A673 (cell line): Measurements from ENCODE around the gene TMEM130. TPM values are rescaled to one million over a fixed set of nuclear protein-coding genes. Genes with fewer than 3 reads are reported as not detected.
A peak's percentile ranks its signal among the peaks of the same experiment; 100 is the strongest.

Experiments used
- BruUV-seq: library from RNA; stranded (reverse); fragments of 400-500 nt; replicated peaks from 2 replicates; lab custom pipeline; 2021; lab: Mats Ljungman, UMichigan
- CTCF ChIA-PET: fragments of 300-600 bp; sonication (Branson Sonifier 250); formaldehyde crosslinking; loops from one replicate; lab custom pipeline; 2022; ENCODE audit warnings: antibody characterized with exemption; lab: Charles Lee
- POLR2A ChIA-PET: fragments of 300-600 bp; sonication (Branson Sonifier 250); formaldehyde crosslinking; loops from one replicate; lab custom pipeline; 2022; ENCODE audit warnings: antibody characterized with exemption; ENCODE audit not compliant: low non-redundant PET; lab: Charles Lee
- DNase-seq: peaks from one replicate; pipeline ENCODE4 v3.0.0-alpha.2; 2015; ENCODE audit warnings: low spot score
- H3K27ac ChIP-seq: fragments of 200-600 bp; sonication (generic); 2 replicates; pipeline ENCODE4 v1.5.1; 2016; ENCODE audit warnings: mixed run types, low read depth, mild to moderate bottlenecking, mixed read lengths, antibody characterized with exemption, low read length; ENCODE audit not compliant: poor library complexity, severe bottlenecking
- H3K27me3 ChIP-seq: fragments of 200-600 bp; sonication (generic); replicated peaks from 2 replicates; pipeline ENCODE4 v1.6.1; 2017; ENCODE audit warnings: mixed run types, low read depth, mild to moderate bottlenecking, mixed read lengths, antibody characterized with exemption, low read length; ENCODE audit not compliant: insufficient read depth, poor library complexity
- H3K36me3 ChIP-seq: fragments of 200-600 bp; sonication (generic); 2 replicates; pipeline ENCODE4 v1.6.1; 2016; ENCODE audit warnings: mixed run types, mild to moderate bottlenecking, mixed read lengths, antibody characterized with exemption, low read length; ENCODE audit not compliant: insufficient read depth, poor library complexity, severe bottlenecking
- H3K4me1 ChIP-seq: fragments of 200-600 bp; sonication (generic); 2 replicates; pipeline ENCODE4 v1.6.1; 2017; ENCODE audit warnings: mixed run types, mild to moderate bottlenecking, mixed read lengths, antibody characterized with exemption, low read length; ENCODE audit not compliant: insufficient read depth, poor library complexity, severe bottlenecking
- H3K4me3 ChIP-seq: fragments of 200-600 bp; sonication (generic); 2 replicates; pipeline ENCODE4 v1.5.1; 2016; ENCODE audit warnings: low read depth, mixed run types, mild to moderate bottlenecking, mixed read lengths, low read length; ENCODE audit not compliant: poor library complexity, severe bottlenecking
- H3K9me3 ChIP-seq: fragments of 200-600 bp; sonication (generic); 2 replicates; pipeline ENCODE4 v1.6.1; 2016; ENCODE audit warnings: mixed run types, low read depth, mild to moderate bottlenecking, mixed read lengths, antibody characterized with exemption, low read length; ENCODE audit not compliant: poor library complexity, severe bottlenecking
- EZH2 ChIP-seq: fragments of 200-600 bp; sonication (generic); IDR thresholded peaks from 2 replicates; pipeline ENCODE4 v1.6.1; 2017; ENCODE audit warnings: borderline replicate concordance, low read depth, mild to moderate bottlenecking, mixed read lengths, antibody characterized with exemption, low read length; ENCODE audit not compliant: poor library complexity, severe bottlenecking
- intact Hi-C: fragments of 100-400 bp; cut with micrococcal nuclease; formaldehyde crosslinking; loops from one replicate; pipeline ENCODE4 v1.10.0; 2022; ENCODE audit not compliant: unreplicated experiment
- total RNA-seq: library from RNA; stranded (reverse); gene quantifications from 2 replicates; pipeline ENCODE4 v1.2.3, GENCODE V29; 2021
- TF ChIP-seq, protein P1 (sequence below): fragments of 300-800, 200-600 bp; sonication (generic); conservative IDR thresholded peaks from 2 replicates; pipeline ENCODE4 v1.5.1; 2017; ENCODE audit warnings: low read depth, mild to moderate bottlenecking, antibody characterized with exemption, low read length, moderate library complexity, mixed read lengths

The TMEM130 gene
- total RNA-seq, 1 experiment from 2014 or later, result not detected

DNA sequence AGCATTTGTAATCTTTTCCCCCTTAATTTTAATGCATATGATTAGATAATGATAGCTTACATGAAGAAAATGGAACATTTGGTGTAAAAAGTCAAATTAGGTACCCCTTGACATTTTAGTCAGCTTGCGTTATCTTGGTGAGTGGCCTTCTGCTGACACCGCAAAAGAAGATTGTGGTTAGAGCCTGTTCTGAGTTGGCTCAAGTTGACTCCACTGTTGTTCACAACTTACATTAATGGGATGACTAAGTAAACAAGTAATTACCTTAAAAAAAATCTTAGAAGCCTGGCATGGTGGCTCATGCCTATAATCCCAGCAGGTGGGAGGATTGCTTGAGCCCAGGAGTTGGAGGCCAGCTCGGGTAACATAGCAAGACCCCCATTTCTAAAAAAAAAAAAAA is 32.7 kb upstream of the TMEM130 start:
- Histone ChIP-seq H3K4me1 (no peaks in the 10 kb centered on the region), H3K4me3 (no peak overlapping the region), H3K27ac (no peak overlapping the region), H3K9me3 (no peaks in the 10 kb centered on the region), H3K36me3 (peaks cover 86% of the 10 kb centered on the region), H3K27me3 (no peaks in the 10 kb centered on the region)
- no TSS peak for BruUV-seq
- TF ChIP-seq, protein P1, sequence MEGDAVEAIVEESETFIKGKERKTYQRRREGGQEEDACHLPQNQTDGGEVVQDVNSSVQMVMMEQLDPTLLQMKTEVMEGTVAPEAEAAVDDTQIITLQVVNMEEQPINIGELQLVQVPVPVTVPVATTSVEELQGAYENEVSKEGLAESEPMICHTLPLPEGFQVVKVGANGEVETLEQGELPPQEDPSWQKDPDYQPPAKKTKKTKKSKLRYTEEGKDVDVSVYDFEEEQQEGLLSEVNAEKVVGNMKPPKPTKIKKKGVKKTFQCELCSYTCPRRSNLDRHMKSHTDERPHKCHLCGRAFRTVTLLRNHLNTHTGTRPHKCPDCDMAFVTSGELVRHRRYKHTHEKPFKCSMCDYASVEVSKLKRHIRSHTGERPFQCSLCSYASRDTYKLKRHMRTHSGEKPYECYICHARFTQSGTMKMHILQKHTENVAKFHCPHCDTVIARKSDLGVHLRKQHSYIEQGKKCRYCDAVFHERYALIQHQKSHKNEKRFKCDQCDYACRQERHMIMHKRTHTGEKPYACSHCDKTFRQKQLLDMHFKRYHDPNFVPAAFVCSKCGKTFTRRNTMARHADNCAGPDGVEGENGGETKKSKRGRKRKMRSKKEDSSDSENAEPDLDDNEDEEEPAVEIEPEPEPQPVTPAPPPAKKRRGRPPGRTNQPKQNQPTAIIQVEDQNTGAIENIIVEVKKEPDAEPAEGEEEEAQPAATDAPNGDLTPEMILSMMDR, result no peak
- no peak for TF ChIP-seq EZH2
- DNase-seq, result no peak
- ChIA-PET CTCF (no interaction called here), POLR2A (no interaction called here)
- intact Hi-C loops, result no loop called here

DNA sequence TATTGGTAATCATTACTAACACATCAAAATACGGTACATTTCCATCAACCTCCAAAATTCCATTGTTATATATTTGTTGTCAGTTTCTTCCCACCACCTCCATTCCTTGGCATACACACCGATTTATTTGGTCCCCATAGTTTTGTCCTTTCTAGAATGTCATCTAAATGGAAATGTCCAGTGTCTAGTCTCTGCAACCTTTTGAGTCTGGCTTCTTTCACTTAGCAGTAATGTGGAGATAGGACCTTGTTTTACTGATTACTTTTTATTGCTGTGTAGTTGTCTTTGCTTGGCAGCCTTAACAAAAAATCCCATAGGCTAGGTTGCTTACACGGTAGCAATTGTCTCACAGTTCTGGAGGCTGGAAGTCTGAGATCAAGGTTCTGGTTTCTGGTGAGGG is 31.0 kb upstream of the TMEM130 start:
- no TSS peak for BruUV-seq
- no peak for DNase-seq
- ChIA-PET POLR2A (no interaction called here), CTCF (no interaction called here)
- TF ChIP-seq, protein P1, result no peak
- TF ChIP-seq EZH2, result no peak
- no peaks in the 10 kb centered on the region for H3K4me1 ChIP-seq
- intact Hi-C loops, result no loop called here
- H3K9me3 ChIP-seq, result no peaks in the 10 kb centered on the region
- H3K27ac ChIP-seq, result no peak overlapping the region
- no peak overlapping the region for H3K4me3 ChIP-seq
- H3K27me3 ChIP-seq, result no peaks in the 10 kb centered on the region
- H3K36me3 ChIP-seq, result peaks cover 86% of the 10 kb centered on the region

DNA sequence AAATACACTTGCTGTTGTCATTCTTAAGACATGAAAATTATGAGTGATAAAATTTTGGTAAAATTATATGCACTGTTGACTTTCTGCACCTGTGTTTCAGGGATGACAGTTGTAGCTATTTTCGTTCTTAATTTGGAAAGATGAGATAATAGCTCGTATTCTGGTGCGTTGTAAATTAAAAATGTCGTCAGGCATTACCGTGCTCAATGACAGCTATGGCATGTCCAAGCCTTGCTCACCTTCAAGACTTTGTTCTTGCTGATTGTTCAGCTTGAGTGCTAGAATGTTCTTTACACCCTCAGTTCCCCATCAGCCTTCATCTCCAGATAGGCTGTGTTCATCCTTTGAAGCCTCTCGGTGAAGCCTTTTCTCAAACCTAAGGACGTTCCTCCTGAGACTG is 30.0 kb upstream of the TMEM130 start:
- Histone ChIP-seq H3K4me3 (no peak overlapping the region), H3K27ac (no peak overlapping the region), H3K4me1 (no peaks in the 10 kb centered on the region), H3K9me3 (no peaks in the 10 kb centered on the region), H3K27me3 (no peaks in the 10 kb centered on the region), H3K36me3 (peaks cover 86% of the 10 kb centered on the region)
- BruUV-seq, result TSS peak; percentile 3
- TF ChIP-seq EZH2, result no peak
- TF ChIP-seq, protein P1, result no peak
- no peak for DNase-seq
- ChIA-PET POLR2A (no interaction called here), CTCF (no interaction called here)
- intact Hi-C loops, result no loop called here
